NCI-H345 (cell line): ENCODE data around the gene ASTN1.
A peak's percentile ranks its signal among the peaks of the same experiment; 100 is the strongest.

Source experiments
- DNase-seq: peaks from one replicate; lab custom pipeline; 2025; lab: John Stamatoyannopoulos, UW

Gene ASTN1

DNA sequence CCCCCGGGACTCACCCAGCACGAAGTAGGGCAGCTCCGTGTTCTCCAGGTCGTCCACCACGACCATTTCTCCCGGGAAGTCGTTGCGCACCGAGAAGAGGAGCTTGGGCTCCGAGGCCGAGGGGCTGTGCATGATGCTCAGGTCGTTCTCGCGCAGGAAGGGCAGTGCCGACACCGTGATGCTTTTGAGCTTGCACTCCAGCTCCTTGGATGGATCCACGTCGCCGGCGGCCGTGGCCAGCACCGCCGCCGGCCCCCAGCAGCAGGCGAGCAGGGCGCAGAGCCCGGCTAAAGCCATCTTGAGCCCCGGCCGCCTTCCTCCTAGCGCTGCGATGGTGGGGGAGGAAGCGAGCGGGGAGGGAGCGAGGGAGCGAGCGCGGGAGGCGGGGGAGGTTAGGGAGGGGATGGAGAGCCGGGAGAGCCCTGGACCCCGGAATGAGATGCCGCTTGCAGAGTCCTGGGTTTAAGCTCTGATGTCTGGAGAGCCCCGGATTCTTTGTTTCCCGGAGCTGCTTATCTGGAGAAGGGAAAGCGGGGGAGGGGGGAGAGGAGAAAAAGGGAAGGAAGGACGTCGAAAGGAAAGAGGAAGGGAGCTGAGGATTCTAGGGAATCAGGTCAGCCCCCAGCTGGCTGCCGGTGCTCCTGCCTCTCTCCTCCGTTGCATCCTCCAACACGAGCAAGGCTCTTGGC lies at the start of gene ASTN1:
TSS of gene ASTN1 (minus strand) at position 333 of the 689 bp plus-strand sequence. CDS start at position 297, 36 bp downstream.
- DNase-seq: peak; percentile 50

DNA sequence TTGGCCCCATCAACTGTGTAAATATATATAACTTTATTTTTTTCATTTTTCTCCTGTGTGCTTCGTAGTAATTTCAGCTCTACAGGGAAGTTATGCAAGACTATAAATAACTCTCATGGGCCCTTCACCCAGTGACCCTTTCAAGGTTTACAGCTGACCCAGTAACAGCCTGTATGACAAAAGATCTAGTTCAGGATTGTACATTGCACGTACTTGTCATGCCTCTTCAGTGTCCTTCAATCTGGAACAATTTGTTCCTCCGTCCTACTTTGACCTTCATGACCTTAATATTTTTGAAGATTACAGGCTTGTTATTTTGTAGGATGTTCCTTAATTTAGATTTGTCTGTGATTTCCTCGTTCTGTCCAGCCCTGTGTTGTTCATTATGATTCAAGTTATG lies 46.7 kb upstream of the ASTN1 start:
- no peak for DNase-seq

DNA sequence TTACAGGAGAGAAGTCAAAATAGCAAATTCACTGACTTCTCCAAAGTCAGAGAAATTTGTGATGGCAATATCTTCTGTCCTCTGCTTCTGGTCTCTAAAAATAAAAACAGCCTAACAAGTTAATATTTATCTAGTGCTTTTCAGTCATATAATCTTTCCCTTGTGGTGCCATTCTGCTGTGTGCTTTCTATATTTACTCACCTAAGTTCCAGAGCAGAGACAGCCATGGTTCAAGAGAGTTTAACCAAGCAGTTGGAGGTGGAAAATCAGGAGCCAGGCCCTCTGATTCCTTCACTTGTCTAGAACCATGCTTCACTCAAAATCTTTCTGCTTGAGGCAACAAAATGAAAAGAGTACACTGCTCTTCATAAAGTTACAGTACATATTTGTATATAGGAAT lies 45.6 kb upstream of the ASTN1 start:
- no peak for DNase-seq

DNA sequence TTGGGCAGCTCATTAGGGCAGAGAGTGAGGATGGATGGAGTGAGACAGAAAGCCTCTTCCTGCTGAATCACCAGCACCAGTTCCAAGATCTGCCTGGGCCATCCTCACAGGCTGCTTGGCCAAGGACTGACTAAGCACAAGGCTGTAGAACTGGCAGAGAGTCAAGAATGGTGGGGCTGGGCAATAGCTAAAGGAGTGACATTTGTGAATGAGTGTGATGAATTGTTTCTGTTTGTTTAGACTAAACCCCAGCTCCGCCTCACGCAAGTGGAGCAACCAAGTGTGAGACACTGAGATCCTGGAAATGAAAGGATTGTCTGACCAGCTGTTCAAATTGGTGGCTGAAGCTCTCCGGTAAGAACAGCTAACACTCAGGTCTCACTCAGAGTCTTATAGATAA lies 44.8 kb upstream of the ASTN1 start:
- peak; percentile 93 for DNase-seq

DNA sequence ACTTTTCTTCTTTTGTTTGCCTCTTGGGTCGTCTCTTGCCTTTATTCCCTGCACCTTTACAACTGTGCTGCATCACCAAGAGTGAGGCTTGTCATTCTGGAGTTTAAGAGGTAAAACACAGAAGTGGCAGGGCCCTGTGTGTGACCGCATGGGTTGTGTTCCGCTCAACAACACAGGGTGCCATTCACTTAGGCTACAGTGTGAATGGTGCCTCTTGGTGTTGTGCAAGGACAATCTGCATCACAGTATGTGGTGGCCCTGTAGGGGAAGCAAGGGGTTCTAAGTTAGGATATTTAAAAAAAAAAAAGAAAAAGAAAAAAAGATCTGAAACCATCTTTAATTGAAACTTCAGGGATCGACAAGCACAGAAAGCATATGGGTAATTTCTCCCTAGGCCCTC lies 44.4 kb upstream of the ASTN1 start:
- DNase-seq: no peak

DNA sequence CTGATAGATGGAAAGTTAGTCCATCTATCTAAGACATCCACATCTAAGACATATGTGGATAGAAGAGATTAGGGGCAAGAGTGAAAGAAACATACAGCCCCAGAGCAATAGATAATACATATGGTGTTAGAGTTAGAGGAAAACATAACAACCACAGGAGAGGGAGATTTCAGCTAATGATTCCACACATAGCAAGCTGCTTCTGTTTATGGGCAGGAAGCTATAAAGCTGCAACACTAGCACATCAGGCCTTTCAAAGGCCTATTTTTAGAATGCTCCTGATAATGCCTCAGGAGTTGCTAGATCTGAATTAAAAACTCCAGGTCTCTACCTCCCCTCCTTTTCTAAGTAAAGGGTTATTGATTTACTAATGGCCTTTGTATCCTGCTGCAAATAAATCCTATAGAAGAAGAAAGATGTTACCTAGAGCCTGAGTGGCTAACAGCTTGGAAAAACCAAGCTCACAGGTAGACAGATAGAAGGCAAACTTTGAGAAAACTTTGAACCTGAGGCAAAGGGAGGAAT lies 42.4 kb upstream of the ASTN1 start:
- no peak for DNase-seq

DNA sequence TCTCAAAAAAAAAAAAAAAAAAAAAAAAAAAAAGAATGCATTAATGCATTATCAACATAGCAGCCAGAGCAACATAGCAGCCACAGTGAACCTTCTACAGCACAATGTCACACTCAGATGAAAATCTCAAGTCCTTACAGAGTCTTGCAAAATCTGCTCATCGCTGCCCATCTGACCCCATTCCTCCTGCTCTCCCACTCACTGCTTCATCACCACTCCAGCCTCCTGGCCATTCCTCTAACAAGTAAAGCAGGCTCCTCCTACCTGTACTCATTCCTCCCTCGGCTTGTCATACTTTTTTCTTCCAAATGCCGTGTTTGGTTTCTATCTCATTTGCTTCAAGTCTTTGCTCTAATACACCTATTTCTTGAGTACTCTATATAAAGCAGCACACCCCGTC lies 35.8 kb upstream of the ASTN1 start:
- no peak for DNase-seq

DNA sequence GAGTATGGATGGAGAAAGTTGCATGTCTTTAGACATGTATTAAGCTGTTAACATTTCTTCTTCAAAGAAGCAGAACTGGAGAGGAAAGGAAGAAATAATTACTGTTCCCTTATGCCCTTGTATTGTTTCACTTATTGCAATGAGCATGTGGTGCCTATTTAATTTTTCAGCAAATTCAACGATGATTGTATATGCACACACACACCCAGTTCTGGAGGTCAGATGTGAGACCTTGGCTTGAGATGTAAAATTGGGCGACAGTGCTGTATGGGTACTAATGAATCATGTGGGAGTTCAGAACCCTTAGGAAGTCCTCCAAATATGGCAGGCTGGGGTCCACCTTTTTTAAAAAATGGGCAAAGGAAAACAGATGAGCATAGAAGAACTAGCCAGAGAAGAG lies 33.7 kb upstream of the ASTN1 start:
- DNase-seq: no peak

DNA sequence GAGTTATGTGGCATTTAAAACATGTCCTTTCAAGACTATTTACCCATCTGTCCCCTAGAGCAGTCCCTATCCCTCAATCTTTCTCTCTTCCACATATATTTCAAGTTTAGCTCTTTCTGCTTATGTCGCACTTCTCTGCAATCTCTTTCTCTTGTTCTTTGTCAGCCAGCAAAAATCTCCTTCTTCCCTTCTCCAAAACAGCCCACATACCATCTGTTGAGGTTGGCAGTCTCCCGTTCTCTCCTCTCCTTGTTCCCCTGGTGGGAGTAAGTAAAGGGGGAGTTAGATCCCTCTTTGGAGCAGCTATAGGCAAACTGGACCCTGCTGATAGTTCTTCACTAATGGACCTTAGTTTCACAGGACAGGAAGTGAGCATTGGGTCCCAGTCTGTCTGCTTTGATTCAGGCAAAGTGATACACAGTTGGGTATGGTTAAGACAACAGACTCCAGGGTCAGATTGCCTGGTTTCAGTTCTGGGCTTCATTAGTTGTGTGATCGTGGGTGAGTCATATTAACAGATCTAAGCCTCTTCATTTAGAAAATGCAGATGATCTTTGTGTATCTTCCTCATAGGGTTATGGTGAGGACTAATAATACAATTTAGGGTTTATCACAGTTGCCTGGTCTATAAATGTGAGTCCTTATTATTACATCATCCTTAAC lies 25.9 kb upstream of the ASTN1 start:
- DNase-seq: no peak

DNA sequence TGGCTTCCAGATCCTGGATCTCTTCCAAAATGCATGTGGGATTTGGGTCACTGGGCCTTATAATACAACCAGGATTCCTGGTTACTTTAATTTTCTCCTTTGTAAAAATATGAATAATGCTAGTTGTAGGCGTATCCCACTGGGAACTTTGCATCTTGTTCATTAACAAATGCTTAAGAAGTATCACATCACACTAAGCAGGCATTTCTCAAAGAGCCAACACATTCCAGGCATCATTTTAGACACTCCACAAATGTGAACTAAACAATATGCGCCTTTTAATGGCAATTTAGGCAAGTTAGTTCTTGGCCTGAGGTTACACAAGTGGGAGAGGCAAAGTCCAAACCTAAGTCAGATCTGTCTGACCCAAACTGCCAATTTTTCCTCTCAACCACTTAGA lies 22.1 kb upstream of the ASTN1 start:
- DNase-seq: no peak

DNA sequence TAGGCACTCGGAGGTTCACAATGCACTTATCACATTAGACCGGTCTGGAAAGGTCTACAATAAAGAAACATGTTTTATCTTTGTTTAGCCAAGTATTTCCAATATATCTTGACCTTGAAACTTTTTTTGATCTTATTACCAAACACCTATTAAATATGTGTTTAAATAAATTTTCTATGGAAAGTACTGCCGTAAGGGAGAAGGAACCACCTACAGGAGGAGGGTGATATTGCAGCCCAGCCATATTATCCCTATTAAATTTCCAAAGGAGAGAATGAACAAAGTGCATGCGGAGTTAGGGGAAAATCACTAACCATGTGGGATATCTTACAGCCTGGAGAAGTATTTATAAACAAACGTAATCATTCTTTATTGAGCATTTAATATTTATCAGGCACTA lies 20.7 kb upstream of the ASTN1 start:
- no peak for DNase-seq

DNA sequence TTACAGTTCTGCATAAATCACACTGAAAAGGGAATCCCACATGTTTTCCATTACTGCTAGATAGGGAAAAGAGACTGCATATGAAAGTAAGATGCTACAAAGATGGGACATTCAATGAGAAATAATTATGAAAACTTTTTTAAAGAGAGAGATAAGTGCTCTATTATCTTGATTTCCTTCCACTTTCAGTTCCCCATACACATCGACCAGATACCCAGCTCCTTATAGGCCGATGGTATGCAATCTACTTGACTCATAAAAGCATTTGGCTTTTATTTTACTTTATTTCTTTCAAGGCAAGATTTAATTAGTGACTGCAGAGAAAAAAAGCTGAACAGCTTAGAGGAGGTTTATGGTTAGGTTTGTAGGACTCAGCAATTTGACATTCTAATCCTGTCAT lies 19.3 kb upstream of the ASTN1 start:
- no peak for DNase-seq

DNA sequence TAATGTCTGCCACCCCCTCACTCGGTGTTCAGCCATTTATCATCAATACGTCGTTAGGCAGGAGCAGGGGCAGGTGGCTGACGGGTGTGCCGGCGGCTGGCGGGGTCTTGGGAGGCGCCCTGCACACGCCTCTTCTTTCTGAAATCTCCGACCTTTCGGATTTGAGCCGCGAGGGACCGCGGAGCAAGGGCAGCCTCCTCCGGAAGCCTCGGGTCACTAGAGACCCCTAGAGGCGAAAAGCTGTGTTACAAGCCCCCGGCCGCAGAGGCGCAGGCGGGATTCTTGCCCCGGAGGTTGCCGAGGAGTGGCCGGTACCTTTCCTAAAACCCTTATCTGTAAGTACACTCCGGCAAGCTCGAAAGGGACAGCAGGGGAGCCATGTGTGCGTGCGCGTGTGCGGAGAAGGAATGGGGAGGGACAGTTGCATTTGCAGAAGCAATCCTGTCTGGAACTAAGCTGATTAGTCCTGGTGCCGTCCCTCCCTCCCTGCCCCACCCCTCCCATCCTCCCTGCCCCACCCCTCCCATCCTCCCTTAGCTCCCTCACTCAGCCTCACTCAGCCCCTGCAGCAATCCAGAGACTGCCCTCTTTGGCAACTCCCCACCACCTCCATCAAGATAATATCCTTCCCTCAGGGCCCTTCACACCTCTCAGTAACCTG lies 17.2 kb upstream of the ASTN1 start:
- DNase-seq: peak; percentile 78

DNA sequence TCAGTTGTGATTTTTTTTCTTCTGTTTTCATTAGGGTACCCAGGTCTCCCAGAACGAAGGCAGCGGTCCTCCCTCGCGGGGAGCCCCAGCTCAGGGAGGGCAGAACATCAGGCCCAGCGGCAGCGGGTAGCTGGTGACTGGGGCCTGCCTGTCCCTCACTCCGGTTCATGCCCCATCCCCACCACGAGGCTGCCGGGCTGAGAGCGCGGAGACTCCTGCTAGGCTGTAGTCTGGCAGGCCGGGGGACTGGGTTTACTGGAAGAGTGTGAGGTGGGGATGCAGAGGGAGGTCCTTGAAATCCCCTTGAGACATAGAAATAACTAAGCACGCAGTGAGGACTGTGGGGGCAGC lies 16.7 kb upstream of the ASTN1 start:
- DNase-seq: no peak

DNA sequence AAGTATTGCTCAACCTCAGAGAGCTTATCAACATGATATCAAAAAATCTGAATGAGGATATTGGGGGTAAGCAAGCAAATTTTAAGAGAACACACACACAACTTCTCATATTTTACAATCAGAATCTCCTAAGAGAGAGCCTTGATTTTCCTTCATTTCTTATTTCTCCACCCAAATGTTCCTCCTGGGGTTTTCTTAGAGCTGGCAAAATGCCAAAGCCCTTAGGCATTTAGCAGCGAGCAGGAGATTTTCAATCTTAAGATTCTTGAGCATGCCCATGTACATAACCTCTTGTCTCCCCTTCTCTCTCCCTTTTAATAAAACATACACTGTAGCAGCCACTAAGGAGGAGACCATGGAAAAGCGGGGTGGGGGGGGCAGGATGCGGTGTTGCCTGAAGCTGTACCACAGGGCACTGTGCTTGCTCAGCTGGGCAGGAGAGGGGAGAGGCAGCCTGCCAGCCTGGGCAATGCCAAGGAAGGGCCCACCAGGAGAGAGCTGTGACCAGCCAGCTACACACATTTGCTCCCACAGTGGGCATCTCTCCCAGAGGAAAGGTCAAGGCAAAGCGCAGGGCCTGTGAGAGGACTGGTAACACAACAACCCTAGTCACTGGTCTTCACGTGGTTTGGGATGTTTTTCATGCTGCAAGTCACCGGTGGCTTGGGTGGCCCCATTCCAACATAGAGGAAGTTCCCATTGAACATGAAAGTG lies 10.6 kb upstream of the ASTN1 start:
- no peak for DNase-seq

DNA sequence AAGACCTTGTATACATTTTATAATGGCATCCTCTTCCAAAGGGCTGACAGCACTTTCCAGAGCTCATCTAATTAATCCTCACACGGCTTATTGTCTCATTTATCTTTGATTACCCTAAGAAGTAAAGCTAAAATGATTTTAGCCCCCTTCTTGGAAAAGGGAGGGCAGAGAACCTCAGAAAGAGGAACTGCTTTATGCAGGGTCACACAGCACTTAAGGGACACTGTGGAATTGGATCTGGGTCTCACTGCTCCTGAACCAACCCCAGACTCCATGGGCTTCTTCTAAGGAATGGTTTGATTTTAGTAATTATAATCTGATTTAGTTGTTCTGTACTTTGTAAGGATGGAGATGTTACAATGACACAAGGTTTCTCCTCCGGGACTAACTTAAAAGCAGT lies 9.5 kb upstream of the ASTN1 start:
- no peak for DNase-seq

DNA sequence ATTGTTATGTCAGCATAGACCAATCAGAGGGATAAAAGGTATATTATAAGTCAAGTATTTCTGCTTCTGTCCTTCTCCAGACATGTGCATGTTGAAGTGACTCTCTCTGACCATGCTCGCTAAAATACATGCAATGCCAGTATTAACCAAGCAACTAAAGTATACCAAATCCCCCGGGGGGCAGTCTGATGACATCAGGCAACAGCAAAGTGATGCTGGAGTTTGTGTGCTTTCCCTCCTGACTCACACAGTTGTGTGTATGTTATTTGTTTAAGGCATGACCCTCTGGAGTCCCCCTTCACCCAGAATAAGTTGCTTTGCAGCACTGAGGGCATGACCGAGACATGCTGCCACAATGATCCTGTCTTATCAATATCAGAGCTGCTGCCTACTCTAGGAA lies 8.4 kb upstream of the ASTN1 start:
- no peak for DNase-seq

DNA sequence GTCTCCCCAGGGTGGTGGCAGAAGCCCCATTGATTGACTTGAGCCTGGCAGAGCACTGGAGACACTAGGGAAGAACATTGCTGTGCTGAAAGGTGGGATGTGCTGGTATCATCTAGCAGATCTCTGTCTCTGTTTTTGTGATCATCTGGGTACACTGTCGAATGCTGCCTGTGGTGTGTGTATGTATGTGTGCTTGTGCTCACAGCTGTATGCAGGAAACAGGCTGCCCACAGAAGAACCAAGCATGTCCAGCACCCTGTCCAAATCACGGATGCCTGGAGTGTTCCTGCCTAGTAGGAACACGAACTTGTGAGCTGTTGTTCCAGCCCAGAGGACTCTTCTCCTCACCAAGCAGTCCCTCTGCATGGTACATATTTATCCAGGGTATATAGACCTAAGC lies 7.8 kb upstream of the ASTN1 start:
- no peak for DNase-seq

DNA sequence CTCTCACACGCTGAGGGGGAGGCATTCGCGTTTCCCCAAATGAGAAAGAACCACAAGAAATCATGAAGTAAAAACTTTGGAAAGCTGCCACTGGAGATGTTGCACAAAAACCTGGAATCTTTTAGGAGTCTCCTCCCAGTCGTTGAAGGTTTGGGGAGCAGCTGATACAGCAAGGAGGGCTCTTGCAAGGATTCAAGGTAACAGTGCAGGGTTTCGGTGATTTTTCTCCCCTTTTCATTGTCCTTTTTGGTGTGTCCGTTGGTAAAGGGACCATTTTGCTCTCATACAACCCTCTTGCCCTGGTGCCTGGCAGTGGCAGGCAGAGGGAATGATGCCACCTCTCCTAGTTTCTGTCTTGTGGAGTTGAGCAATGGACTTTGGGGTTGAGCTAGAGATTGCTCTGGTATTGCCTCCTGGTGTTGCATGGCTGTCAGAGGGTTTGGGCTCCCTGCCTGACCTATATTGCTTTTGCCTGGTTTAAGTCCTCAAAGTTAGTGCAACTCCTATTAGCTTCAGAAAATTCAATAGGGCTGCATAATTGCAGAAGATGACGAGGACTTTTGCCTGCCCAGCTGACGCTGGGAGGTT lies 7.1 kb upstream of the ASTN1 start:
- no peak for DNase-seq

DNA sequence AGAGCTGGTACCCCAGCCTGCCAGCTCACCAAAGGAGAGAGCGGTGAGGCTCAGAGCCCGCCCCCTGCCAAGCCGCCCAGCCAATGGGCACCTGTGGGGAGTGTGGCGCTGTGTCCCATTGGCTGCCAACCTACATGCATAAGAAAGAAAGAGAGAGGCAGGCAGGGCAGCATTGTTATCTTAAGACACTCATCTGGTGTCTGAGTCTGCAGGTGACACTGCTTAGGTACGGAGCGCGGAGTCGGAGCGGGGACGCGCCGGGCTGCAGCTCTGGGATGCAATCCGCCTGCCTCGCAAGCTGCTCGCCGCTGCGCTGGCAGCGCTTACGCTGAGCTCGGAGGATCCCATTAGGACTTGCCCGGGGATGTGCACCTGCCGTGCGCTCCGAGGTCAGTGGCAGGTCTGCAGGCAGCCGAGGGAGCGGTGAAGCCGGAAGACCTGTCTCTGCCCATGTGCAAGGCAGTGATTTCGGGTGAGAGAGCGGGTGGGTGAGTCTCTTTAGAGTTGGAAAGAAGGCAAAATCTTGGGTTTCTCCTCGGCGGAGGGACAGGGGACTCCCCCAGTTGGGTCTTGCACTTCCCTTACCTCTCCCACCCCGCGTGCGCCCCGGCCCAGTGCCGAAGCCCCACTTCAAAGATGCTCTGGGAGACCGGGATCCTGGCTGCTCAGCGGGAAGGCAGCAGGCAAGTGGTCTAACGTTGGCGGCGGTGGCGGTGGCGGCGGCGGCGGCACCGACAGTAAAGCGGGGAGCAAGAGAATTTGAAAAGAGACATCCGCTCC lies 6.4 kb upstream of the ASTN1 start, which contains the start of gene BRINP2:
TSS of gene BRINP2 (plus strand) at position 203 of the 780 bp plus-strand sequence. CDS start 58,919 bp downstream, outside the sequence.
- peak; percentile 83 for DNase-seq

DNA sequence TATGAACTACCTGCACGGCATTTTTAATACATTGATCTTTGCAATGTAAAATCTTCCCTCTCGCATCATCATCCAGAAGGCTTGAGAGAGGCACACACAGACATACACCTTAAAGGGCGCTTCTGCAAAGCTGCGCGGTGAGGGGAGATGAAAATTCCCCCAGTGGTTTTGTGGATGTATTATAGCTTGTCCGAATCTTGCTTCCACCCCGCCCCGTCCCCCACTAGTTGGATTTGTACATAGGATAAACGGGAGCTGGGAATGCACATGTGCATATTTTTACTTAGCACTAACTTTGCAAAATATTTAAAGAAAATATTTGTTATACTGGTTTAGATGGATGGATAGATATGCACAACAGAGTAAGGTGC lies 542 bp upstream of the ASTN1 start:
- DNase-seq: no peak
